K562 (cell line): ENCODE measurements around the gene MADD. TPM values are rescaled to one million over a fixed set of nuclear protein-coding genes. Genes with fewer than 3 reads are reported as not detected.

ENCODE experiments used
- ADNP ChIP-seq: fragments of 200-800 bp; sonication (Bioruptor generic); IDR thresholded peaks from 2 replicates; pipeline ENCODE4 v1.6.1; 2016; ENCODE audit warnings: missing genetic modification characterization, missing compliant biosample characterization
- ASH1L ChIP-seq: fragments of 450-650 bp; IDR thresholded peaks from 2 replicates; pipeline ENCODE4 v1.6.1; 2018; ENCODE audit warnings: borderline replicate concordance, mild to moderate bottlenecking, low read depth; ENCODE audit not compliant: partially characterized antibody
- CHCHD3 ChIP-seq: fragments of 250-450 bp; sonication (Bioruptor Pico); IDR thresholded peaks from 2 replicates; pipeline ENCODE4 v2.1.2; 2022; ENCODE audit warnings: mild to moderate bottlenecking
- EP300 ChIP-seq: IDR thresholded peaks from 2 replicates; pipeline ENCODE4 v1.6.1; 2012; ENCODE audit warnings: low read length, improper control_type of control experiment
- ERF ChIP-seq: fragments of 450-650 bp; formaldehyde crosslinking; IDR thresholded peaks from 2 replicates; pipeline ENCODE4 v1.4.0; 2020; ENCODE audit warnings: mild to moderate bottlenecking, mixed read lengths
- GATAD2B ChIP-seq: fragments of 450-650 bp; IDR thresholded peaks from 2 replicates; pipeline ENCODE4 v1.6.1; 2017; ENCODE audit warnings: mild to moderate bottlenecking, borderline replicate concordance
- HMGN3 ChIP-seq: IDR thresholded peaks from 2 replicates; pipeline ENCODE4 v1.6.1; 2011; ENCODE audit warnings: borderline replicate concordance, low read depth, mild to moderate bottlenecking, mixed read lengths, low read length; ENCODE audit not compliant: insufficient read length; ENCODE audit errors: extremely low read depth
- HNRNPL ChIP-seq: fragments of 200-400 bp; formaldehyde crosslinking; IDR thresholded peaks from 2 replicates; pipeline ENCODE4 v1.6.1; 2017; ENCODE audit warnings: low read depth, mild to moderate bottlenecking, low read length
- PTTG1 ChIP-seq: fragments of 450-650 bp; IDR thresholded peaks from 2 replicates; pipeline ENCODE4 v1.6.1; 2016; ENCODE audit warnings: low read depth, mild to moderate bottlenecking, missing genetic modification characterization, missing compliant biosample characterization
- RBFOX2 ChIP-seq: fragments of 200-400 bp; formaldehyde crosslinking; IDR thresholded peaks from 2 replicates; pipeline ENCODE4 v1.6.1; 2017; ENCODE audit warnings: low read depth, mild to moderate bottlenecking, low read length, moderate library complexity
- RFX1 ChIP-seq: fragments of 450-650 bp; IDR thresholded peaks from 2 replicates; pipeline ENCODE4 v1.6.1; 2016; ENCODE audit warnings: mild to moderate bottlenecking, moderate library complexity
- SAP30 ChIP-seq: fragments of 200-600 bp; sonication (generic); IDR thresholded peaks from 2 replicates; pipeline ENCODE4 v1.6.1; 2012; ENCODE audit warnings: borderline replicate concordance, low read depth, mild to moderate bottlenecking, moderate library complexity, low read length, control low read depth, inconsistent platforms; ENCODE audit not compliant: insufficient read depth, poor library complexity, severe bottlenecking
- SMAD1 ChIP-seq: fragments of 150-350 bp; IDR thresholded peaks from 2 replicates; pipeline ENCODE4 v1.6.1; 2014; ENCODE audit warnings: low read length, low read depth; ENCODE audit not compliant: partially characterized antibody
- SMC3 ChIP-seq: conservative IDR thresholded peaks from 2 replicates; pipeline ENCODE4 v1.6.1; 2011; ENCODE audit warnings: low read depth, low read length, improper control_type of control experiment; ENCODE audit not compliant: insufficient read depth
- SRSF3 ChIP-seq: fragments of 200-400 bp; formaldehyde crosslinking; IDR thresholded peaks from 2 replicates; pipeline ENCODE4 v1.6.1; 2016; ENCODE audit warnings: mild to moderate bottlenecking, low read length, moderate library complexity; ENCODE audit not compliant: insufficient read depth
- TAF9B ChIP-seq: fragments of 450-650 bp; IDR thresholded peaks from 2 replicates; pipeline ENCODE4 v1.6.1; 2018; ENCODE audit warnings: mild to moderate bottlenecking; ENCODE audit not compliant: partially characterized antibody
- TCF3 ChIP-seq: sonication (generic); formaldehyde crosslinking; IDR thresholded peaks from 2 replicates; pipeline ENCODE4 v1.4.0; 2020; ENCODE audit warnings: mild to moderate bottlenecking, missing genetic modification reagents
- TOE1 ChIP-seq, 2 experiments: fragments of 450-650 bp in 1 of 2; sonication (generic) in 1 of 2; formaldehyde crosslinking in 1 of 2; IDR thresholded peaks; 2 replicates each; pipeline versions ENCODE4 v1.7.1 to v1.8.0; 2016 to 2022; ENCODE audit warnings: borderline replicate concordance in 2 of 2, mild to moderate bottlenecking in 2 of 2, antibody characterized with exemption in 1 of 2, inconsistent platforms in 1 of 2, low read depth in 1 of 2, missing genetic modification reagents in 1 of 2, moderate library complexity in 1 of 2
- TRIM28 ChIP-seq: fragments of 450-650 bp; IDR thresholded peaks from 2 replicates; pipeline ENCODE4 v1.6.1; 2017
- ZBTB8A ChIP-seq: fragments of 450-650 bp; IDR thresholded peaks from 2 replicates; pipeline ENCODE4 v1.6.1; 2018; ENCODE audit warnings: mild to moderate bottlenecking, moderate library complexity; ENCODE audit not compliant: partially characterized antibody
- ZFP30 ChIP-seq: fragments of 250-450 bp; sonication (Bioruptor Pico); IDR thresholded peaks from 2 replicates; pipeline ENCODE4 v1.8.0; 2022; ENCODE audit warnings: moderate library complexity, mild to moderate bottlenecking, inconsistent platforms, borderline replicate concordance
- ZNF121 ChIP-seq: sonication (generic); formaldehyde crosslinking; conservative IDR thresholded peaks from 2 replicates; pipeline ENCODE4 v1.8.0; 2022; ENCODE audit warnings: missing genetic modification reagents
- ZNF274 ChIP-seq: IDR thresholded peaks from 2 replicates; pipeline ENCODE4 v1.6.1; 2011; ENCODE audit warnings: low read depth, mild to moderate bottlenecking, low read length, moderate library complexity, borderline replicate concordance
- ZNF316 ChIP-seq: fragments of 450-650 bp; IDR thresholded peaks from 2 replicates; pipeline ENCODE4 v1.6.1; 2016
- ZNF696 ChIP-seq: fragments of 250-450 bp; sonication (Bioruptor Pico); conservative IDR thresholded peaks from 2 replicates; pipeline ENCODE4 v1.4.0; 2020; ENCODE audit warnings: mild to moderate bottlenecking, moderate library complexity
- ZNF717 ChIP-seq: fragments of 250-450 bp; sonication (Bioruptor Pico); IDR thresholded peaks from 2 replicates; pipeline ENCODE4 v1.5.0; 2021
- polyA plus RNA-seq, 8 experiments: library from polyadenylated mRNA; depleted of rRNA in 4 of 8; stranded (reverse) in 5 of 8; unstranded in 3 of 8; fragments of >200 nt; fragmentation: Nextera tagmentation in 2 of 8; fragmentation: Illumina TruSeq in 1 of 8; extraction: Ambion mirVana in 2 of 8; extraction: Trizol in 1 of 8; gene quantifications; 2 replicates each; pipeline versions ENCODE4 v1.2.1 to v1.2.3, GENCODE V29; 2011 to 2014; ENCODE audit warnings: inconsistent platforms in 1 of 8, missing spikeins in 1 of 8
- total RNA-seq, 7 experiments: library from RNA; depleted of rRNA in 6 of 7; stranded (reverse); fragments of >200 nt in 6 of 7; fragmentation: Illumina TruSeq in 2 of 7; extraction: Trizol in 2 of 7; gene quantifications; 2 replicates each; pipeline versions ENCODE4 v1.2.1 to v1.2.3, GENCODE V29; 2011 to 2021; ENCODE audit warnings: low replicate concordance in 1 of 7
- TF ChIP-seq, protein P1 (sequence below): fragments of 450-650 bp; formaldehyde crosslinking; IDR thresholded peaks from 2 replicates; pipeline ENCODE4 v1.4.0; 2020; ENCODE audit warnings: mild to moderate bottlenecking, mixed read lengths
- TF ChIP-seq, protein P2 (sequence below): sonication (generic); IDR thresholded peaks from 2 replicates; pipeline ENCODE4 v1.6.1; 2016

MADD gene
- total and polyA plus RNA-seq, 9 of the 15 experiments (the other 6 are each of a cell fraction or from before 2014, with no cell fraction given), result 0.68 to 57.6 (median 33.6) TPM

DNA sequence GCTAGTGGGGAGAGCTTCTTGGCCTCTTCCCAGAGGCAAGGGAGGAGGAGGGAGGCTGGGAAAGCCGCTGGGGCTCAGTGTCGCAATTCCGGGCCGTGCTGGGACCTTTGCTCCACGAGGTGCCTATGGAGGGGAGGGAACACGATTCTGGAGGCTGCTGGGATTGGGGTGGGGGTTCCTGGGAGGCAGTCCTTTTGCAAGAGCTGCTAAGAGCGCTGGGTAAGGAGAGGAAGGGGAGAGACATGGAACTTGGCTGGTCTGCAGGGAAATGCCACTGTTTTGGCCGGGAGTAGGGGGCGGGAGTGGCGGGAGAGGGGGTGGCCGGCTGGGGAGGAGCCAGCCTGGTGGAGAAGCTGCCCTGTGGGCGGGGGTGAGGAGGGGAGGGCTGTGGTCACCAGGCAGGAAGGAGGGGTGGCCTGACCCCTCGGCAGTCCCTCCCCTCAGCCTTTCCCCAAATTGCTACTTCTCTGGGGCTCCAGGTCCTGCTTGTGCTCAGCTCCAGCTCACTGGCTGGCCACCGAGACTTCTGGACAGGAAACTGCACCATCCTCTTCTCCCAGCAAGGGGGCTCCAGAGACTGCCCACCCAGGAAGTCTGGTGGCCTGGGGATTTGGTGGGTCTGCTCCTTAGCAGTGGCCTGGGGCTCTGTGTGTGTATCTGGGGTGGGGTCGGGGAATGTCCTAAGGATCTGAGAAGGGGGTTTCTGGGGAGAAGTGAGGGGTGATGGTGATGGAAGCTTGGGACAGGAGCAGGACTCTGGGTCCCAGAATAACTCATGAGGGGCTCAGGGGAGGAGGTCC is 12.2 kb upstream of the MADD start, which contains the start of gene NR1H3 (continued):
- no peak for TF ChIP-seq ASH1L
- no peak for TF ChIP-seq SRSF3
- no peak for TF ChIP-seq ZNF717 (CRISPR knock-in tag)
- no peak for TF ChIP-seq ZFP30 (CRISPR knock-in tag)
- TF ChIP-seq EP300, result no peak
- TF ChIP-seq TOE1 (IDR thresholded peaks at IDR 0.05; ENCODE audit: borderline replicate concordance), result no peak
- TF ChIP-seq TOE1 (CRISPR knock-in tag; IDR thresholded peaks at IDR 0.05; ENCODE audit: borderline replicate concordance, low read depth), result no peak
- TF ChIP-seq SMAD1, result no peak
- TF ChIP-seq ERF, result no peak
- TF ChIP-seq, protein P1, sequence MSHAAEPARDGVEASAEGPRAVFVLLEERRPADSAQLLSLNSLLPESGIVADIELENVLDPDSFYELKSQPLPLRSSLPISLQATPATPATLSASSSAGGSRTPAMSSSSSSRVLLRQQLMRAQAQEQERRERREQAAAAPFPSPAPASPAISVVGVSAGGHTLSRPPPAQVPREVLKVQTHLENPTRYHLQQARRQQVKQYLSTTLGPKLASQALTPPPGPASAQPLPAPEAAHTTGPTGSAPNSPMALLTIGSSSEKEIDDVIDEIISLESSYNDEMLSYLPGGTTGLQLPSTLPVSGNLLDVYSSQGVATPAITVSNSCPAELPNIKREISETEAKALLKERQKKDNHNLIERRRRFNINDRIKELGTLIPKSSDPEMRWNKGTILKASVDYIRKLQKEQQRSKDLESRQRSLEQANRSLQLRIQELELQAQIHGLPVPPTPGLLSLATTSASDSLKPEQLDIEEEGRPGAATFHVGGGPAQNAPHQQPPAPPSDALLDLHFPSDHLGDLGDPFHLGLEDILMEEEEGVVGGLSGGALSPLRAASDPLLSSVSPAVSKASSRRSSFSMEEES (CRISPR knock-in tag), result no peak
- TF ChIP-seq SAP30, result no peak
- 0 out of 2 replicates have a peak, but pooled peaks have one; percentile 23 for TF ChIP-seq TRIM28
- no peak for TF ChIP-seq ZNF121 (CRISPR knock-in tag)
- no peak for TF ChIP-seq ADNP (tag)
- TF ChIP-seq RBFOX2, result peak; percentile 37; the same call in 1 of the 2 replicates
- no peak for TF ChIP-seq ZNF274
- no peak for TF ChIP-seq ZNF696
- TF ChIP-seq, protein P2, sequence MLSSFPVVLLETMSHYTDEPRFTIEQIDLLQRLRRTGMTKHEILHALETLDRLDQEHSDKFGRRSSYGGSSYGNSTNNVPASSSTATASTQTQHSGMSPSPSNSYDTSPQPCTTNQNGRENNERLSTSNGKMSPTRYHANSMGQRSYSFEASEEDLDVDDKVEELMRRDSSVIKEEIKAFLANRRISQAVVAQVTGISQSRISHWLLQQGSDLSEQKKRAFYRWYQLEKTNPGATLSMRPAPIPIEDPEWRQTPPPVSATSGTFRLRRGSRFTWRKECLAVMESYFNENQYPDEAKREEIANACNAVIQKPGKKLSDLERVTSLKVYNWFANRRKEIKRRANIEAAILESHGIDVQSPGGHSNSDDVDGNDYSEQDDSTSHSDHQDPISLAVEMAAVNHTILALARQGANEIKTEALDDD, result no peak
- no peak for TF ChIP-seq HNRNPL
- TF ChIP-seq HMGN3, result no peak
- TF ChIP-seq GATAD2B, result no peak
- no peak for TF ChIP-seq ZBTB8A
- peak; percentile 66 for TF ChIP-seq SMC3
- no peak for TF ChIP-seq ZNF316
- TF ChIP-seq PTTG1 (tag), result no peak
- no peak for TF ChIP-seq RFX1
- no peak for TF ChIP-seq TAF9B
- TF ChIP-seq TCF3 (CRISPR knock-in tag), result no peak
- no peak for TF ChIP-seq CHCHD3 (CRISPR knock-in tag)
